Peyer's patch (tissue), 4 donors: ENCODE measurements around the gene DAAM2.

Experiments
- CTCF ChIP-seq, 6 experiments: fragments of 450-650 bp in 4 of 6; fragments of 200-600 bp in 2 of 6; sonication (generic) in 1 of 6; IDR thresholded peaks; one replicate each; pipeline ENCODE4 v1.5.1; 2017 to 2019; ENCODE audit warnings: antibody characterized with exemption in 6 of 6, mild to moderate bottlenecking in 3 of 6, moderate library complexity in 1 of 6
- POLR2A ChIP-seq, 2 donors: fragments of 450-650 bp; IDR thresholded peaks; one replicate each; pipeline ENCODE4 v1.5.1; 2017; ENCODE audit warnings: antibody characterized with exemption in 2 of 2, mild to moderate bottlenecking in 2 of 2, moderate library complexity in 2 of 2

DNA sequence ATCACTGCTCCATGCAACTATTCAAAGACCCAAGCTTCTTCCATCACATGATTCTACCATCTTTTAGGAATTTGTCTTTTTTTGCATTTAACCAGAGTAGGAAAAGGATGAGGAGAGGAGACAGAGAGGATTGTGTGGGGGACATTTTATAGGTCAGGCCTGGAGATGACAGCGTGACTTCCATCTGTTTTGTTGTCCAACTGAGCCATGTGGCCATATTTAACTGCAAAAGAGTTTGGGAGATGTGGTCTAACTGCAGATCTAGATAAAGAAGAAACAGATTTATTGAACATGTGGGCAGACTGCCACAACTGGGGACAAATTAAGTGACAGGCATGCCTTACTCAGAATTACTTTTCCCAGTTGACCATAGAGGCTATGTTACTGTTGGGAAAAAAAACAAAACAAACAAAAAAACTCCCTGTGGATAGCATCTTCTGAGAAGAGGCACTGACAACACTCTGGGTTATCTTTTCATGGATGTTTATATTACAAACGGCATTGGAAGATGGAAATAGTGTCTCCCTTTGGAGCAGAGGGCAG lies 161.0 kb downstream of the DAAM2 start:
- no peak for TF ChIP-seq CTCF (IDR thresholded peaks at IDR 0.05)
- no peak for TF ChIP-seq POLR2A (IDR thresholded peaks at IDR 0.05)
